Fibroblast of skin of right biceps (primary cell): ENCODE measurements around the gene SEPTIN2.
"Not testable (repeated sequence)": the region's sequence is repeated elsewhere in the genome, so short reads cannot be mapped to it uniquely, and the experiment has no call there.

Source experiments
- DNase-seq: peaks from one replicate; pipeline ENCODE4 v3.0.0-alpha.2; 2013

Gene SEPTIN2

GRCh38 chr2:241315879-241316631 is at the start of gene SEPTIN2:
Gene SEPTIN2 (plus strand): TSS chr2:241315925. CDS start chr2:241324233, 8,308 bp downstream.
- DNase-seq: peak; percentile 71

GRCh38 chr2:241267249-241268067 is 48.3 kb upstream of the SEPTIN2 start:
- no peak for DNase-seq

GRCh38 chr2:241268306-241268705 is 47.4 kb upstream of the SEPTIN2 start:
- DNase-seq: no peak

- DNase-seq: peak; percentile 46
Measured at GRCh38 chr2:241268716-241269445, 46.8 kb upstream of the SEPTIN2 start.

- no peak for DNase-seq
Measured at GRCh38 chr2:241269707-241270520, 45.8 kb upstream of the SEPTIN2 start.

GRCh38 chr2:241270531-241270930 is 45.2 kb upstream of the SEPTIN2 start:
- DNase-seq: no peak

GRCh38 chr2:241271706-241272302 is 43.9 kb upstream of the SEPTIN2 start:
- peak; percentile 83 for DNase-seq

- DNase-seq: peak; percentile 82
Measured at GRCh38 chr2:241272303-241273209, 43.2 kb upstream of the SEPTIN2 start.

GRCh38 chr2:241273210-241274020 is 42.3 kb upstream of the SEPTIN2 start:
- DNase-seq: no peak

- no peak for DNase-seq
Measured at GRCh38 chr2:241274127-241274526, 41.6 kb upstream of the SEPTIN2 start.

- DNase-seq: no peak
Measured at GRCh38 chr2:241275504-241275903, 40.2 kb upstream of the SEPTIN2 start.

- no peak for DNase-seq
Measured at GRCh38 chr2:241275910-241276309, 39.8 kb upstream of the SEPTIN2 start.

- not testable (repeated sequence) for DNase-seq
Measured at GRCh38 chr2:241278306-241278705, 37.4 kb upstream of the SEPTIN2 start.

GRCh38 chr2:241279413-241279812 is 36.3 kb upstream of the SEPTIN2 start:
- peak; percentile 43 for DNase-seq

GRCh38 chr2:241279828-241280227 is 35.9 kb upstream of the SEPTIN2 start:
- DNase-seq: no peak

- DNase-seq: no peak
Measured at GRCh38 chr2:241280291-241280690, 35.4 kb upstream of the SEPTIN2 start.

GRCh38 chr2:241282555-241282954 is 33.2 kb upstream of the SEPTIN2 start:
- no peak for DNase-seq

- DNase-seq: no peak
Measured at GRCh38 chr2:241285596-241285995, 30.1 kb upstream of the SEPTIN2 start.

- DNase-seq: no peak
Measured at GRCh38 chr2:241286348-241287090, 29.2 kb upstream of the SEPTIN2 start.
